SK-N-MC (cell line): ENCODE results near the gene AKR1C8.

Source experiments
- DNase-seq: peaks from one replicate; pipeline ENCODE4 v3.0.0-alpha.2; 2011; ENCODE audit warnings: low read depth, low spot score
- H3K27ac ChIP-seq: fragments of 200-600 bp; sonication (generic); 2 replicates; pipeline ENCODE4 v1.5.1; 2016; ENCODE audit warnings: mixed run types
- H3K36me3 ChIP-seq: fragments of 200-600 bp; sonication (generic); 2 replicates; pipeline ENCODE4 v1.6.1; 2017; ENCODE audit warnings: antibody characterized with exemption, low read length, mixed read lengths; ENCODE audit not compliant: insufficient read depth
- H3K4me3 ChIP-seq: fragments of 200-600 bp; sonication (generic); 2 replicates; pipeline ENCODE4 v1.5.1; 2016
- H3K9ac ChIP-seq: fragments of 200-600 bp; sonication (generic); 2 replicates; pipeline ENCODE4 v1.8.0; 2017; ENCODE audit warnings: mixed run types, mixed read lengths; ENCODE audit not compliant: insufficient read length
- H3K9me3 ChIP-seq: fragments of 200-600 bp; sonication (generic); 2 replicates; pipeline ENCODE4 v1.6.1; 2017; ENCODE audit warnings: low read depth, mild to moderate bottlenecking, antibody characterized with exemption, low read length, moderate library complexity, mixed read lengths
- EZH2 ChIP-seq: fragments of 200-600 bp; sonication (generic); IDR thresholded peaks from one replicate; pipeline ENCODE4 v1.6.1; 2017; ENCODE audit warnings: antibody characterized with exemption
- FOXP2 ChIP-seq: optimal IDR thresholded peaks from 2 replicates; pipeline ENCODE3; 2011; ENCODE audit warnings: mild to moderate bottlenecking, moderate library complexity; ENCODE audit not compliant: insufficient read depth; ENCODE audit errors: extremely low read length, control extremely low read depth
- POLR2AphosphoS5 ChIP-seq: IDR thresholded peaks from 2 replicates; pipeline ENCODE4 v1.6.1; 2012; ENCODE audit warnings: mild to moderate bottlenecking, low read depth, low read length, borderline replicate concordance

The AKR1C8 gene

GRCh38 chr10:5168897-5169420, 16.0 kb downstream of the AKR1C8 start:
- no peak overlapping the region for H3K27ac ChIP-seq
- no peak for DNase-seq
- H3K9me3 ChIP-seq: no peaks in the 10 kb centered on the region
- H3K4me3 ChIP-seq: no peak overlapping the region
- TF ChIP-seq FOXP2: no peak
- H3K36me3 ChIP-seq: no peaks in the 10 kb centered on the region
- H3K9ac ChIP-seq: no peak overlapping the region

GRCh38 chr10:5165738-5166137, 19.2 kb downstream of the AKR1C8 start:
- Histone ChIP-seq H3K9me3 (no peaks in the 10 kb centered on the region), H3K36me3 (no peaks in the 10 kb centered on the region), H3K27ac (no peak overlapping the region), H3K9ac (no peak overlapping the region), H3K4me3 (no peak overlapping the region)
- no peak for DNase-seq
- no peak for TF ChIP-seq FOXP2

GRCh38 chr10:5163487-5163886, 21.5 kb downstream of the AKR1C8 start:
- H3K36me3 ChIP-seq: no peaks in the 10 kb centered on the region
- no peak overlapping the region for H3K4me3 ChIP-seq
- H3K9me3 ChIP-seq: no peaks in the 10 kb centered on the region
- no peak overlapping the region for H3K9ac ChIP-seq
- no peak overlapping the region for H3K27ac ChIP-seq
- DNase-seq: no peak
- no peak for TF ChIP-seq EZH2
- no peak for TF ChIP-seq POLR2AphosphoS5
- TF ChIP-seq FOXP2: no peak

- DNase-seq: no peak
- no peak for TF ChIP-seq EZH2
- no peak for TF ChIP-seq POLR2AphosphoS5
- TF ChIP-seq FOXP2: no peak
- Histone ChIP-seq H3K9ac (no peak overlapping the region), H3K36me3 (no peaks in the 10 kb centered on the region), H3K4me3 (no peak overlapping the region), H3K9me3 (no peaks in the 10 kb centered on the region), H3K27ac (no peak overlapping the region)
Measured at GRCh38 chr10:5159126-5159525, 25.8 kb downstream of the AKR1C8 start.

DNA sequence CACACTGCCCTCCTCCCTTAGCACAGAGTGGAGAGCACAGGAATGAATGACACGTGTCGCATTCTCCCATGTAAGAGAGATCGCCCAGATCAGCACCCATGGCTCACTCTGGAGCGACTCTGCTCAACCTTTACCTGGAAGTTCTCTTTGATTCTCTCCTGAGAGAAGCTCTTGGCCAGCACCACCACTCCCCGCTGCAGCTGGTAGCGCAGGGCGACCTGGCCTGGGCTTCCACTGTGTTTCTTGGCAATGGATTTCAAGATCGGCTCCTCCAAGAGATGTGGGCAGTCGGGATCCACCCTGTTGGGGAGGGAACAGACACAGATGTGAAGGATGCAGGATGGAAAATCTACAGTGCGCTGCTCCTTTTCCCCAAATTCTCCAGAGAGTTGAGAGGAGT, 27.4 kb downstream of the AKR1C8 start:
- H3K36me3 ChIP-seq: no peaks in the 10 kb centered on the region
- DNase-seq: no peak
- no peak for TF ChIP-seq EZH2
- no peak for TF ChIP-seq POLR2AphosphoS5
- TF ChIP-seq FOXP2: no peak
- no peak overlapping the region for H3K9ac ChIP-seq
- H3K9me3 ChIP-seq: no peaks in the 10 kb centered on the region
- no peak overlapping the region for H3K4me3 ChIP-seq
- H3K27ac ChIP-seq: no peak overlapping the region

- DNase-seq: no peak
- H3K36me3 ChIP-seq: no peaks in the 10 kb centered on the region
- H3K9ac ChIP-seq: no peak overlapping the region
- H3K4me3 ChIP-seq: no peak overlapping the region
- no peak for TF ChIP-seq EZH2
- TF ChIP-seq POLR2AphosphoS5: no peak
- TF ChIP-seq FOXP2: no peak
- H3K9me3 ChIP-seq: no peaks in the 10 kb centered on the region
- H3K27ac ChIP-seq: no peak overlapping the region
Measured at GRCh38 chr10:5155951-5156350, 29.0 kb downstream of the AKR1C8 start.

GRCh38 chr10:5151076-5151475, 33.9 kb downstream of the AKR1C8 start:
- H3K9me3 ChIP-seq: no peaks in the 10 kb centered on the region
- H3K36me3 ChIP-seq: no peaks in the 10 kb centered on the region
- no peak for TF ChIP-seq POLR2AphosphoS5
- TF ChIP-seq FOXP2: no peak
- TF ChIP-seq EZH2: no peak
- DNase-seq: no peak
- no peak overlapping the region for H3K27ac ChIP-seq
- H3K9ac ChIP-seq: no peak overlapping the region
- H3K4me3 ChIP-seq: no peak overlapping the region

- DNase-seq: no peak
- Histone ChIP-seq H3K36me3 (no peaks in the 10 kb centered on the region), H3K4me3 (no peak overlapping the region), H3K9me3 (no peaks in the 10 kb centered on the region), H3K9ac (no peak overlapping the region), H3K27ac (no peak overlapping the region)
- TF ChIP-seq EZH2 (no peak), FOXP2 (no peak), POLR2AphosphoS5 (no peak)
Measured at GRCh38 chr10:5148678-5149032, 36.3 kb downstream of the AKR1C8 start.

- Histone ChIP-seq H3K9ac (no peak overlapping the region), H3K4me3 (no peak overlapping the region), H3K36me3 (no peaks in the 10 kb centered on the region), H3K9me3 (no peaks in the 10 kb centered on the region), H3K27ac (no peak overlapping the region)
- TF ChIP-seq FOXP2: no peak
- no peak for TF ChIP-seq POLR2AphosphoS5
- DNase-seq: no peak
Measured at GRCh38 chr10:5147981-5148677, 36.8 kb downstream of the AKR1C8 start.
